ENCODE results near the gene ADAP1. TPM values are rescaled to one million over a fixed set of nuclear protein-coding genes. Genes with fewer than 3 reads are reported as not detected.

The ADAP1 gene
- total RNA-seq, 2 donors from 2014 or later: 24.5 to 24.6 TPM

- ATAC-seq (ENCODE audit: insufficient number of reproducible peaks, low FRiP score, low read depth) (no peak), DNase-seq (ENCODE audit: low spot score) (no peak)
- H3K9me3 ChIP-seq: no peaks in the 10 kb centered on the region
- peaks cover 47% of the 10 kb centered on the region for H3K36me3 ChIP-seq
- TF ChIP-seq CTCF (IDR thresholded peaks at IDR 0.05): no peak
- H3K27me3 ChIP-seq (replicated peaks; ENCODE audit: insufficient read depth): no peaks in the 10 kb centered on the region
- H3K4me3 ChIP-seq: no peak overlapping the region
- peaks cover 27 to 43% of the 10 kb centered on the region in 2 donors for H3K4me1 ChIP-seq (ENCODE audit: control insufficient read depth in 1 of 2, low read depth in 2 of 2)
- no peak overlapping the region for H3K27ac ChIP-seq
Measured at GRCh38 chr7:969403-969802, 14.9 kb upstream of the ADAP1 start.

GRCh38 chr7:968205-969105 is 14.0 kb upstream of the ADAP1 start:
- Histone ChIP-seq H3K4me1 (ENCODE audit: control insufficient read depth in 1 of 2, low read depth in 2 of 2) (peaks cover 25 to 43% of the 10 kb centered on the region in 2 donors), H3K27me3 (replicated peaks; ENCODE audit: insufficient read depth) (no peaks in the 10 kb centered on the region), H3K4me3 (no peak overlapping the region), H3K27ac (no peak overlapping the region), H3K9me3 (no peaks in the 10 kb centered on the region), H3K36me3 (peaks cover 47% of the 10 kb centered on the region)
- ATAC-seq (ENCODE audit: insufficient number of reproducible peaks, low FRiP score, low read depth): no peak
- DNase-seq (ENCODE audit: low spot score): no peak
- no peak for TF ChIP-seq CTCF (IDR thresholded peaks at IDR 0.05)

- no peak for TF ChIP-seq CTCF (IDR thresholded peaks at IDR 0.05)
- no peak overlapping the region for H3K4me3 ChIP-seq
- ATAC-seq (ENCODE audit: insufficient number of reproducible peaks, low FRiP score, low read depth) (no peak), DNase-seq (ENCODE audit: low spot score) (no peak)
- H3K9me3 ChIP-seq: no peaks in the 10 kb centered on the region
- peaks cover 40% of the 10 kb centered on the region for H3K36me3 ChIP-seq
- H3K4me1 ChIP-seq (ENCODE audit: control insufficient read depth in 1 of 2, low read depth in 2 of 2): peaks cover 22 to 44% of the 10 kb centered on the region in 2 donors
- no peaks in the 10 kb centered on the region for H3K27me3 ChIP-seq (replicated peaks; ENCODE audit: insufficient read depth)
- H3K27ac ChIP-seq: no peak overlapping the region
Measured at GRCh38 chr7:967361-968082, 13.0 kb upstream of the ADAP1 start.

- peaks cover 22 to 44% of the 10 kb centered on the region in 2 donors for H3K4me1 ChIP-seq (ENCODE audit: control insufficient read depth in 1 of 2, low read depth in 2 of 2)
- no peaks in the 10 kb centered on the region for H3K9me3 ChIP-seq
- DNase-seq (ENCODE audit: low spot score): no peak
- no peak overlapping the region for H3K4me3 ChIP-seq
- H3K27ac ChIP-seq: peak overlapping the region; percentile 82 to 94
- no peak for ATAC-seq (ENCODE audit: insufficient number of reproducible peaks, low FRiP score, low read depth)
- H3K27me3 ChIP-seq (replicated peaks; ENCODE audit: insufficient read depth): no peaks in the 10 kb centered on the region
- no peak for TF ChIP-seq CTCF (IDR thresholded peaks at IDR 0.05)
- H3K36me3 ChIP-seq: peaks cover 32% of the 10 kb centered on the region
Measured at GRCh38 chr7:966291-967069, 12.0 kb upstream of the ADAP1 start.

All from thoracic aorta (tissue), 2 donors.